Ovary (tissue), 9 donors: Measurements from ENCODE around the gene DUS3L. TPM values are rescaled to one million over a fixed set of nuclear protein-coding genes. Genes with fewer than 3 reads are reported as not detected.

Experiments
- DNase-seq, 5 donors: peaks; one replicate each; pipeline ENCODE4 v3.0.0-alpha.2; 2019 to 2020
- H3K27ac ChIP-seq, 2 donors: fragments of 200-600 bp; one replicate each; pipeline versions ENCODE4 v1.5.1 to v1.8.0; 2019 to 2022
- H3K27me3 ChIP-seq: fragments of 200-600 bp; one replicate; pipeline ENCODE4 v1.8.0; 2022
- H3K36me3 ChIP-seq: fragments of 200-600 bp; sonication (generic); one replicate; pipeline ENCODE4 v1.5.1; 2019
- H3K4me1 ChIP-seq: one replicate; pipeline ENCODE4 v1.8.1; 2013; ENCODE audit warnings: mild to moderate bottlenecking, moderate library complexity; ENCODE audit not compliant: insufficient read depth
- H3K4me3 ChIP-seq: fragments of 200-600 bp; sonication (generic); one replicate; pipeline ENCODE4 v1.5.1; 2017
- H3K9me3 ChIP-seq, 2 donors: fragments of 200-600 bp in 1 of 2; sonication (generic) in 1 of 2; one replicate each; pipeline versions ENCODE4 v1.5.1 to v1.8.1; 2013 to 2019; ENCODE audit warnings: mild to moderate bottlenecking in 1 of 2, moderate library complexity in 1 of 2
- CTCF ChIP-seq, 3 donors: fragments of 450-650 bp in 2 of 3; fragments of 200-600 bp in 1 of 3; IDR thresholded peaks; one replicate each; pipeline versions ENCODE4 v1.5.1 to v1.8.0; 2016 to 2022; ENCODE audit warnings: antibody characterized with exemption in 3 of 3, mild to moderate bottlenecking in 1 of 3
- EP300 ChIP-seq: sonication (generic); formaldehyde crosslinking; IDR thresholded peaks from one replicate; pipeline ENCODE4 v1.6.1; 2017; ENCODE audit warnings: antibody characterized with exemption
- POLR2A ChIP-seq: fragments of 450-650 bp; IDR thresholded peaks from one replicate; pipeline ENCODE4 v1.6.1; 2017; ENCODE audit warnings: antibody characterized with exemption, mild to moderate bottlenecking, moderate library complexity
- WGBS, 3 donors: extraction: QIAGEN DNeasy Blood & Tissue Kit in 1 of 3; methylation state at CpG; one replicate each; pipeline versions ENCODE4 v1.1.5 to v1.1.7; 2013 to 2017; 5-methylcytosine and 5-hydroxymethylcytosine counted together
- intact Hi-C, 4 donors: fragments of 100-400 bp; cut with DNase I; formaldehyde crosslinking; loops; one replicate each; pipeline versions ENCODE4 v1.11.0 to v1.15.1; 2022 to 2023
- polyA plus RNA-seq, 2 donors: library from polyadenylated mRNA; stranded (reverse); fragments of 200-250 nt in 1 of 2; fragments of 350-450 nt in 1 of 2; fragmentation: Illumina TruSeq in 1 of 2; extraction: RNeasy Lipid Tissue Mini Kit (QIAGEN cat#74804) in 1 of 2; gene quantifications; one replicate each; pipeline ENCODE4 v1.2.3, GENCODE V29; 2013 to 2014
- total RNA-seq, 7 donors: library from RNA; depleted of rRNA in 2 of 7; stranded (reverse); fragments of >200 nt in 2 of 7; fragmentation: NEBNext Ultra II Directional in 3 of 7; extraction: Animal tissue kit (Norgen Biotek cat#: 25700) in 3 of 7; gene quantifications; one replicate each; pipeline versions ENCODE4 v1.1.0 to v1.2.4, GENCODE V29; 2016 to 2023
- donor health status: DM: no; HTN: no; CAD: no; lungs with moderate emphysema.
- donor health status: DM: no; HTN: no; CAD: no.
- donor health status: Bipolar disorder and iron deficiency.
- donor health status: DM: yes; HTN: yes; CAD: no.
- donor health status: DM: no; HTN: no; CAD: no.
- donor health status: DM: yes; HTN: yes; CAD: no.

Gene DUS3L
- total and polyA plus RNA-seq, 9 donors = 1.2 to 50.1 (median 39.7) TPM

GRCh38 chr19:5822181-5822844 is 31.4 kb upstream of the DUS3L start:
- intact Hi-C loops = no loop called here
- H3K36me3 ChIP-seq = no peaks in the 10 kb centered on the region
- no peak overlapping the region for H3K4me3 ChIP-seq
- TF ChIP-seq EP300 (no peak), POLR2A (no peak), CTCF (IDR thresholded peaks at IDR 0.05) (no peak)
- no peaks in the 10 kb centered on the region for H3K9me3 ChIP-seq
- 11 to 20% (median 12%) methylated on average over 30 of the region's 30 CpGs for WGBS, 3 donors
- DNase-seq = no peak
- H3K27me3 ChIP-seq = no peaks in the 10 kb centered on the region
- no peak overlapping the region for H3K27ac ChIP-seq
- peaks cover 1% of the 10 kb centered on the region for H3K4me1 ChIP-seq

GRCh38 chr19:5821521-5822180 is 30.7 kb upstream of the DUS3L start:
- 32 to 51% (median 33%) methylated on average over 8 of the region's 8 CpGs for WGBS, 3 donors
- H3K27ac ChIP-seq = no peak overlapping the region
- no peaks in the 10 kb centered on the region for H3K36me3 ChIP-seq
- no peaks in the 10 kb centered on the region for H3K27me3 ChIP-seq
- H3K9me3 ChIP-seq = no peaks in the 10 kb centered on the region
- DNase-seq = no peak
- peaks cover 1% of the 10 kb centered on the region for H3K4me1 ChIP-seq
- intact Hi-C loops = no loop called here
- no peak for TF ChIP-seq POLR2A
- no peak for TF ChIP-seq EP300
- TF ChIP-seq CTCF (IDR thresholded peaks at IDR 0.05) = no peak
- no peak overlapping the region for H3K4me3 ChIP-seq

- H3K27me3 ChIP-seq = no peaks in the 10 kb centered on the region
- intact Hi-C loops = no loop called here
- no peak for TF ChIP-seq POLR2A
- TF ChIP-seq EP300 = no peak
- no peak for TF ChIP-seq CTCF (IDR thresholded peaks at IDR 0.05)
- no peak overlapping the region for H3K27ac ChIP-seq
- no peaks in the 10 kb centered on the region for H3K9me3 ChIP-seq
- DNase-seq = no peak
- peaks cover 1% of the 10 kb centered on the region for H3K4me1 ChIP-seq
- no peak overlapping the region for H3K4me3 ChIP-seq
- WGBS, 3 donors = 20 to 28% (median 20%) methylated on average over 6 of the region's 6 CpGs
- H3K36me3 ChIP-seq = no peaks in the 10 kb centered on the region
Observed at GRCh38 chr19:5820785-5821184, 29.8 kb upstream of the DUS3L start.

DNA sequence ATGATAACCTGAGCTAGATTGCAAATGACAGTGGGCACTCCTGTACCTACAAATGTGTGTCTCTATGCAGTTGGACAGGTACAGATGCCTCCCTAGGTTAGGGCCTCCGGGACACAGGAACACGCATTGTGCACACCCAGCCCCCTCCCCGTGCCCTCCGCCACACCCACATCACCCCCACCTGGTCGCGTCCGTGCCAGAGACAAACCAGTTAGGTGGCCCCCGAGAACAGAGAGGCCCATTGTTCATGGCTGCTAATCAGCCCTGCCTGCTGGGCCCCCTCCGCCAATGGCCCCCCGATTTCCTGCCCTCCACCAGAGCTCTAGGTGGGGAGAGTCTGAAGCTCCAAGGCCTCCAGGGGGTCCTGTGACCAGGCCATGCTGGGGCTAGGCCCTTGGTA is 27.6 kb upstream of the DUS3L start:
- H3K4me1 ChIP-seq = peaks cover 1% of the 10 kb centered on the region
- H3K27me3 ChIP-seq = no peaks in the 10 kb centered on the region
- no peak overlapping the region for H3K27ac ChIP-seq
- 61 to 78% (median 67%) methylated on average over 10 of the region's 10 CpGs for WGBS, 3 donors
- H3K9me3 ChIP-seq = no peaks in the 10 kb centered on the region
- intact Hi-C loops = no loop called here
- TF ChIP-seq POLR2A (no peak), CTCF (IDR thresholded peaks at IDR 0.05) (no peak), EP300 (no peak)
- no peak overlapping the region for H3K4me3 ChIP-seq
- no peak for DNase-seq
- no peaks in the 10 kb centered on the region for H3K36me3 ChIP-seq
